Omental fat pad (tissue), 4 donors: ENCODE results near the gene PRDX2. TPM values are rescaled to one million over a fixed set of nuclear protein-coding genes. Genes with fewer than 3 reads are reported as not detected.

Source experiments
- ATAC-seq: fragments of 150-250 bp; one replicate; pipeline ENCODE4 v1.9.1; 2016; ENCODE audit warnings: mild to moderate bottlenecking, moderate library complexity; ENCODE audit not compliant: low FRiP score
- DNase-seq: peaks from one replicate; pipeline ENCODE4 v3.0.0-alpha.2; 2019; ENCODE audit warnings: low spot score
- CTCF ChIP-seq, 3 donors: fragments of 450-650 bp; IDR thresholded peaks; one replicate each; pipeline ENCODE4 v1.5.1; 2016 to 2017; ENCODE audit warnings: antibody characterized with exemption in 3 of 3, mild to moderate bottlenecking in 3 of 3, moderate library complexity in 2 of 3
- total RNA-seq, 4 donors: library from RNA; depleted of rRNA; stranded (reverse); fragments of >200 nt; gene quantifications; one replicate each; pipeline ENCODE4 v1.1.0, GENCODE V29; 2016

The PRDX2 gene
- total RNA-seq, 4 donors from 2014 or later, result 165 to 320 (median 219) TPM

GRCh38 chr19:12841094-12841493 is 39.5 kb upstream of the PRDX2 start:
- ATAC-seq, result no peak
- DNase-seq, result no peak
- no peak for TF ChIP-seq CTCF (IDR thresholded peaks at IDR 0.05)

DNA sequence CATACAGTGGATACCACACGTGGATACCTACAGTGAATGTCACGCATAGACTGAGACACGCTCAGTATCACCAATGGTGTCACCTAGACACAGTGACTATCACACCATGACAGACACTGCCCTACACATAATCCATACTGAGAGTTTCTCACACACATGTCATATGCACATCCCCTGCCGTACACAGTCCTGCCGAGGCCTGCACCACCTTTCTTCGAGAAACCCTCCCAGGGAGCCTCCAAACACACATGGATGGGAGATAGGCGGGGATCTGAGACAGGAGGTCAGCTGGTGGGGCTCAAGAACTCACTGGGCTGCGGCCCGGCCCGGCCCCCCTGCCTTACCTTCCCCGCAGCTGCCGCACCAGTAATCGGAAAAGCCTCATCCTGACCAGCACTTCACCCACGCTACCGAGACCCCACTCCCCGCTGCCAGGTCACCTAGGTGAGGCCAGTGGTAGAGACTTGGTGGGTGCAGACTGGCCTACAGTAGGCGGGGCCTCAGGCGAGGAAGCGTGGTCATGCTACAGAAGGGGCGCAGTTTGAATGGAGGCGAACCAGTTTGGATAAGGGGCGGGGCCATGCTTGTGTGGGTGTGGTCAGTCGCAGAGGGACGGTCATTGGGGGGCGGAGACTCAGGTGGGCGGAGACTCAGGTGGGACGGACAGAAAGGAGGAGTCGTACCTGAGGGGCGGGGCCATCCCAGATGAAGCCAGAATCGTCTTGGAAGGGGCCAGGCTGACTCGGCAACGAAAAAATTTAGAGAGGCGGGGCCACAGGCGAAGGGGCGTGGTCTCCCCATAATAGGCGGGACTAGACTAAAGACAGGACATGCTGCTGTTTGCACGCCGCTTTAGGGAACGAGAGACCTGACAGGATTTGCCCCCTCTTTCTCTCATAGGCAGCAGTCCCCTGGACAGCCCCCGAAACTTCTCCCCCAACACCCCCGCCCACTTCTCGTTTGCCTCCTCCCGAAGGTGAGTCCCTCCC is 38.8 kb upstream of the PRDX2 start:
- ATAC-seq (peak; percentile 11), DNase-seq (peak; percentile 47)
- no peak for TF ChIP-seq CTCF (IDR thresholded peaks at IDR 0.05)

- no peak for TF ChIP-seq CTCF (IDR thresholded peaks at IDR 0.05)
- no peak for DNase-seq
- ATAC-seq, result no peak
Observed at GRCh38 chr19:12838886-12839756, 37.5 kb upstream of the PRDX2 start.

GRCh38 chr19:12838182-12838885 is 36.7 kb upstream of the PRDX2 start, which contains the start of gene MAST1:
MAST1 (plus strand) TSS chr19:12838515; CDS start chr19:12838573, 58 bp downstream.
- TF ChIP-seq CTCF (IDR thresholded peaks at IDR 0.05), result peak in 1 of 3 donors; percentile 2
- ATAC-seq (no peak), DNase-seq (no peak)

DNA sequence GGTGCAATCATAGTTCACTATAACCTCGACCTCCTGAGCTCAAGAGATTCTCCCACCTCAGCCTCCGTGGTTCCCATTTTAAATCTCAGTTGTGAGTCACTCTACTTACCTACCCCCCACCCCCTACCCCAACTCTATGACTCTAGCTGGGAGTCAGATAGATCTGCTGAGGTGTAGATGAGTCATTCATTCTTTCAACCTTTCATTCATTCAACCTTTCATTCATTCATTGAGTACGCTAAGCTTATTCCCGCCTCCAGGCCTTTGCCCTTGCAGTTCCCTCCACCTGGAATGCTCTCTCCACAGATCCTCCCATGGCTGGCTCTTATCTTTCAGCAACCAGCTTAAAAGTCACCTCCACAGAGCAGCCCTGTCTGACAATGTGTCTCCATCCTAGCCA is 35.6 kb upstream of the PRDX2 start:
- ATAC-seq (no peak), DNase-seq (no peak)
- no peak for TF ChIP-seq CTCF (IDR thresholded peaks at IDR 0.05)

- ATAC-seq, result no peak
- no peak for TF ChIP-seq CTCF (IDR thresholded peaks at IDR 0.05)
Observed at GRCh38 chr19:12836529-12836863, 34.9 kb upstream of the PRDX2 start.

More at GRCh38 chr19:12836529-12836863, 34.9 kb upstream of the PRDX2 start:
- no peak for DNase-seq
